Inferior parietal cortex (tissue), 1 donor: ENCODE results near the gene KCNK7.
A peak's percentile ranks its signal among the peaks of the same experiment; 100 is the strongest.
"Not testable (repeated sequence)": the region's sequence is repeated elsewhere in the genome, so short reads cannot be mapped to it uniquely, and the experiment has no call there.

Experiments
- DNase-seq: peaks from one replicate; pipeline ENCODE4 v3.0.0-alpha.2; 2016; ENCODE audit errors: extremely low spot score

The KCNK7 gene

GRCh38 chr11:65573391-65574079 is 22.1 kb downstream of the KCNK7 start:
- no peak for DNase-seq

GRCh38 chr11:65572356-65573051 is 23.1 kb downstream of the KCNK7 start, which contains the start of gene FAM89B:
TSS of gene FAM89B (plus strand) at chr11:65572538. CDS start at chr11:65572670, 132 bp downstream.
- peak; percentile 83 for DNase-seq

- no peak for DNase-seq
These were observed 23.7 kb downstream of the KCNK7 start for GRCh38 chr11:65571940-65572339.

GRCh38 chr11:65571420-65571819 is 24.2 kb downstream of the KCNK7 start:
- no peak for DNase-seq

GRCh38 chr11:65569973-65570918 is 25.4 kb downstream of the KCNK7 start, which contains the start of gene ZNRD2:
TSS of gene ZNRD2 (plus strand) at chr11:65570477. CDS start at chr11:65570492, 15 bp downstream.
- peak; percentile 97 for DNase-seq

GRCh38 chr11:65569164-65569972 is 26.2 kb downstream of the KCNK7 start:
- no peak for DNase-seq

- no peak for DNase-seq
These were observed 29.8 kb downstream of the KCNK7 start for GRCh38 chr11:65565624-65566453.

GRCh38 chr11:65564879-65565559 is 30.6 kb downstream of the KCNK7 start:
- not testable (repeated sequence) for DNase-seq

- DNase-seq = no peak
These were observed 32.0 kb downstream of the KCNK7 start for GRCh38 chr11:65563601-65564000.

- no peak for DNase-seq
These were observed 32.8 kb downstream of the KCNK7 start for GRCh38 chr11:65562788-65563187.

- no peak for DNase-seq
These were observed 33.6 kb downstream of the KCNK7 start for GRCh38 chr11:65562020-65562419.

GRCh38 chr11:65560555-65561418 is 34.8 kb downstream of the KCNK7 start:
- no peak for DNase-seq

- DNase-seq = no peak
These were observed 35.6 kb downstream of the KCNK7 start for GRCh38 chr11:65559951-65560537.

GRCh38 chr11:65559535-65559934 is 36.1 kb downstream of the KCNK7 start:
- DNase-seq = no peak

- DNase-seq = peak; percentile 53
These were observed 36.6 kb downstream of the KCNK7 start for GRCh38 chr11:65558930-65559509.

- DNase-seq = peak; percentile 80
These were observed 37.3 kb downstream of the KCNK7 start, which contains the start of gene LTBP3 for GRCh38 chr11:65558002-65558929. TSS of gene LTBP3 (minus strand) at chr11:65558359. CDS start at chr11:65557959, 400 bp downstream.
